ENCODE data around the gene CLCNKA. TPM values are rescaled to one million over a fixed set of nuclear protein-coding genes. Genes with fewer than 3 reads are reported as not detected.

Gene CLCNKA
- total RNA-seq, 2 donors from 2014 or later: 0.20 TPM; not detected in 1

GRCh38 chr1:16063226-16063829 lies 41.5 kb downstream of the CLCNKA start:
- TF ChIP-seq, protein P1, sequence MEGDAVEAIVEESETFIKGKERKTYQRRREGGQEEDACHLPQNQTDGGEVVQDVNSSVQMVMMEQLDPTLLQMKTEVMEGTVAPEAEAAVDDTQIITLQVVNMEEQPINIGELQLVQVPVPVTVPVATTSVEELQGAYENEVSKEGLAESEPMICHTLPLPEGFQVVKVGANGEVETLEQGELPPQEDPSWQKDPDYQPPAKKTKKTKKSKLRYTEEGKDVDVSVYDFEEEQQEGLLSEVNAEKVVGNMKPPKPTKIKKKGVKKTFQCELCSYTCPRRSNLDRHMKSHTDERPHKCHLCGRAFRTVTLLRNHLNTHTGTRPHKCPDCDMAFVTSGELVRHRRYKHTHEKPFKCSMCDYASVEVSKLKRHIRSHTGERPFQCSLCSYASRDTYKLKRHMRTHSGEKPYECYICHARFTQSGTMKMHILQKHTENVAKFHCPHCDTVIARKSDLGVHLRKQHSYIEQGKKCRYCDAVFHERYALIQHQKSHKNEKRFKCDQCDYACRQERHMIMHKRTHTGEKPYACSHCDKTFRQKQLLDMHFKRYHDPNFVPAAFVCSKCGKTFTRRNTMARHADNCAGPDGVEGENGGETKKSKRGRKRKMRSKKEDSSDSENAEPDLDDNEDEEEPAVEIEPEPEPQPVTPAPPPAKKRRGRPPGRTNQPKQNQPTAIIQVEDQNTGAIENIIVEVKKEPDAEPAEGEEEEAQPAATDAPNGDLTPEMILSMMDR (IDR thresholded peaks at IDR 0.05): no peak

DNA sequence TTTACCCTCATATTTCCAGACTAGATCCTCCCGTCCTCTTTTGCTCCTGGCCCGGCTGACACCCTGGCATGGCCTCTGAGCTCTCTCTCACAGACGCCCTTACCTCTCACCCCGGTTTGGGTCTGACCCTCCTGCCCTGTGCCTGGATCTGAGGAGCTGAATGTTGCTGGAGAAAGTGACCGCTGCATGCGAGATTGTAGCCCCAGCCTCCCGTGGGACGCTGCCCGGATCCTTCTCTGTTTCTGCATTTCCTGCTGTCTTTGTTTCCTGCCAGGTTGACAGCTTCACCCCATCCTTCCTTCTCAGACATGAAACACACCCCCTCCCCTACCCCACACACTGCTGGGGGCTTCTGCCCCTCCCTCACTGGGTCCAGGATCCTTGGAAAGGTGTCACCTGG lies 42.1 kb downstream of the CLCNKA start:
- Histone ChIP-seq H3K4me1 (peaks cover 0 to 32% of the 10 kb centered on the region in 2 donors), H3K9me3 (no peaks in the 10 kb centered on the region), H3K36me3 (no peaks in the 10 kb centered on the region), H3K27me3 (no peaks in the 10 kb centered on the region), H3K4me3 (no peak overlapping the region), H3K27ac (no peak overlapping the region)
- no peak for DNase-seq (ENCODE audit: low spot score)
- TF ChIP-seq, protein P1 (IDR thresholded peaks at IDR 0.05): no peak

More at GRCh38 chr1:16063226-16063829, 41.5 kb downstream of the CLCNKA start:
- Histone ChIP-seq H3K4me3 (no peak overlapping the region), H3K9me3 (no peaks in the 10 kb centered on the region), H3K27ac (no peak overlapping the region), H3K36me3 (no peaks in the 10 kb centered on the region), H3K4me1 (peaks cover 0 to 26% of the 10 kb centered on the region in 2 donors), H3K27me3 (no peaks in the 10 kb centered on the region)
- no peak for DNase-seq (ENCODE audit: low spot score)

DNA sequence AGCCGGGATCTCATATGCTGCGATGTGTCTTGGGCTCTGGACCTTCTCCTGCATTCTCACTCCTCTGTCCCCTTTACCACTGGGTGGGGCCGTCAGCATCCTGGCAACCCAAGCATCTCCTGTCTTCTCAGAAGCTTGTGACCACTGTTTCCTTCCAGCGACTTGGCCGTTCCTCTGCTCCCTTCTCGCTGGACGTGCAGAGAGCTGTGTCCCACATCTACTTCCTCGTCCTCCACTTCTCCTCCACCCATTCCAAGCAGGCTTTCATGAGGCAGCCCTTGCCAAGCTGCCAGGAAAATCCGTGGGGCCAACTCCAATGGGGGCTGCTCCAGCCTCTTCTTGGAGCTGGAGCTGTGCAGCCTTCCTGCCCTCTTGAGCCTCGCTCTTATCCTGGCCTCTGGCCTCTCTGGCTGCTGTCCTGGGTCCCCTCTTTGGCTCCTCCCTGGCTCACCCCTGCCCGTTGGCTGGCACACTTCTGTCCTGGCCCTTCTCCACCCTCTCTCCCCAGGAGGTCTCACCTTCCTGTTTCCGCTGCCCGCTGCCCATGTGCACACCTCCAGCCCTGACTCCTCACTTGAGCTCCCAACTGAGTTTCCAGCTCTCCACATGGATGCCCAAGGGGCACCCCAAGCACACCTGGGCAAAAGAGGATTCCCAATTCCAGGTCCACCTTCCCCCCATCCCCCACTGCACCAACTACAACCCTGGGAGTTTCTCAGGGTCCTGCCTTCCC lies 42.9 kb downstream of the CLCNKA start:
- peaks cover 0 to 32% of the 10 kb centered on the region in 2 donors for H3K4me1 ChIP-seq
- H3K27me3 ChIP-seq: no peaks in the 10 kb centered on the region
- no peaks in the 10 kb centered on the region for H3K36me3 ChIP-seq
- TF ChIP-seq, protein P1 (IDR thresholded peaks at IDR 0.05): no peak
- H3K9me3 ChIP-seq: no peaks in the 10 kb centered on the region
- no peak for DNase-seq (ENCODE audit: low spot score)
- no peak overlapping the region for H3K27ac ChIP-seq
- H3K4me3 ChIP-seq: no peak overlapping the region

DNA sequence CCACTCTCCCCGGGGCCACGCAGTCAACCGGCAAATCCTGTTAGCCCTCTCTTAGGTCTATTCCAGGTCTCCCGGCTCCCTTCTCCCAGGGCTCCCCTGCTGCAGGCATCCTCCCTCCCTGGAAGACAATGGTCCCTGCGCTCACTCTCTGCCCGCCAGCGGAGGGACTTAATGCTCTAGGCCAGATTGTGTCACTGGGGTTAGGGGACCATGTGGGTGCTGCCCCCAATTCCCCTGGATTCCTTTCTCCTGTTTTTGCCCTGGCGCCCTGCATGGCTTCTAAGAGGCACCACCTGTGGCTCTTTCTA lies 43.4 kb downstream of the CLCNKA start:
- no peak for DNase-seq (ENCODE audit: low spot score)
- TF ChIP-seq, protein P1 (IDR thresholded peaks at IDR 0.05): no peak

DNA sequence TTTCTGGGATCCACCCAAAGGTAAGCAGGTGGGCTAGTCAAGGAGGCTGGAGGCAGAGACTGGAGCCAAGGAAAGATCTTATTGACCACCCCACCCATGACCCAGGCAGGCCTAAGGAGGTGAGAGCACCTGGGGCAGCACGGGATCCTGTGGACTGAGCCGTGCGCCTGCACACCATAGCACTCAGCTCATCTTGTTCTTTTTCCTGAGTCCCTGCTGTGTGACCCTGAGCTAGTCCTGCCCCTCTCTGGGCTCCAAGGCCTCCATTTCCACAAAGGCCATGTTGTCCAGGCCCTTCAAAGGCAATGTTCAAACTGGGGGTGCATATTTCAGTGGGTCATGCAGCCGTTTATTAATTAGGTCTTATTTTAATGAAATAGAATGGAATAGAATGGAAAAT lies 44.4 kb downstream of the CLCNKA start:
- Histone ChIP-seq H3K27me3 (no peaks in the 10 kb centered on the region), H3K36me3 (no peaks in the 10 kb centered on the region), H3K4me3 (no peak overlapping the region), H3K27ac (no peak overlapping the region), H3K4me1 (peaks cover 0 to 32% of the 10 kb centered on the region in 2 donors), H3K9me3 (no peaks in the 10 kb centered on the region)
- DNase-seq (ENCODE audit: low spot score): no peak
- TF ChIP-seq, protein P1 (IDR thresholded peaks at IDR 0.05): no peak

More for the DNA sequence above, 43.4 kb downstream of the CLCNKA start:
- Histone ChIP-seq H3K4me3 (no peak overlapping the region), H3K4me1 (peaks cover 0 to 32% of the 10 kb centered on the region in 2 donors), H3K27me3 (no peaks in the 10 kb centered on the region), H3K36me3 (no peaks in the 10 kb centered on the region), H3K9me3 (no peaks in the 10 kb centered on the region), H3K27ac (no peak overlapping the region)
